NB4 (cell line): ENCODE measurements around the gene LOX.

Experiments used
- MYC ChIP-seq: IDR thresholded peaks from 2 replicates; pipeline ENCODE4 v1.6.1; 2011; ENCODE audit warnings: low read depth, low read length
- POLR2A ChIP-seq: IDR thresholded peaks from 2 replicates; pipeline ENCODE4 v1.6.1; 2011; ENCODE audit warnings: mild to moderate bottlenecking; ENCODE audit not compliant: insufficient read length; ENCODE audit errors: extremely low read depth
- TF ChIP-seq, protein P1 (sequence below): IDR thresholded peaks from one replicate; pipeline ENCODE4 v1.5.1; 2012; ENCODE audit warnings: low read depth, low read length
- TF ChIP-seq, protein P2 (sequence below): IDR thresholded peaks from 2 replicates; pipeline ENCODE4 v1.6.1; 2011; ENCODE audit warnings: low read depth, low read length

GRCh38 chr5:122112063-122112462, 34.0 kb upstream of the LOX start:
- TF ChIP-seq, protein P1, sequence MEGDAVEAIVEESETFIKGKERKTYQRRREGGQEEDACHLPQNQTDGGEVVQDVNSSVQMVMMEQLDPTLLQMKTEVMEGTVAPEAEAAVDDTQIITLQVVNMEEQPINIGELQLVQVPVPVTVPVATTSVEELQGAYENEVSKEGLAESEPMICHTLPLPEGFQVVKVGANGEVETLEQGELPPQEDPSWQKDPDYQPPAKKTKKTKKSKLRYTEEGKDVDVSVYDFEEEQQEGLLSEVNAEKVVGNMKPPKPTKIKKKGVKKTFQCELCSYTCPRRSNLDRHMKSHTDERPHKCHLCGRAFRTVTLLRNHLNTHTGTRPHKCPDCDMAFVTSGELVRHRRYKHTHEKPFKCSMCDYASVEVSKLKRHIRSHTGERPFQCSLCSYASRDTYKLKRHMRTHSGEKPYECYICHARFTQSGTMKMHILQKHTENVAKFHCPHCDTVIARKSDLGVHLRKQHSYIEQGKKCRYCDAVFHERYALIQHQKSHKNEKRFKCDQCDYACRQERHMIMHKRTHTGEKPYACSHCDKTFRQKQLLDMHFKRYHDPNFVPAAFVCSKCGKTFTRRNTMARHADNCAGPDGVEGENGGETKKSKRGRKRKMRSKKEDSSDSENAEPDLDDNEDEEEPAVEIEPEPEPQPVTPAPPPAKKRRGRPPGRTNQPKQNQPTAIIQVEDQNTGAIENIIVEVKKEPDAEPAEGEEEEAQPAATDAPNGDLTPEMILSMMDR: no peak
- TF ChIP-seq POLR2A (no peak), MYC (no peak)
- TF ChIP-seq, protein P2, sequence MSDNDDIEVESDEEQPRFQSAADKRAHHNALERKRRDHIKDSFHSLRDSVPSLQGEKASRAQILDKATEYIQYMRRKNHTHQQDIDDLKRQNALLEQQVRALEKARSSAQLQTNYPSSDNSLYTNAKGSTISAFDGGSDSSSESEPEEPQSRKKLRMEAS: no peak
